LNCaP clone FGC (cell line): ENCODE results near the gene ARSA.

ENCODE experiments used
- DNase-seq: peaks from one replicate; pipeline ENCODE4 v3.0.0-alpha.2; 2011; ENCODE audit warnings: low read depth
- H3K4me3 ChIP-seq: 2 replicates; pipeline ENCODE4 v1.5.1; 2011; ENCODE audit warnings: mild to moderate bottlenecking, low read depth, low read length, control low read depth
- TF ChIP-seq, protein P1 (sequence below): IDR thresholded peaks from 2 replicates; pipeline ENCODE4 v1.5.1; 2012; ENCODE audit warnings: mild to moderate bottlenecking; ENCODE audit not compliant: control insufficient read depth, insufficient read depth; ENCODE audit errors: extremely low read depth

ARSA gene

DNA sequence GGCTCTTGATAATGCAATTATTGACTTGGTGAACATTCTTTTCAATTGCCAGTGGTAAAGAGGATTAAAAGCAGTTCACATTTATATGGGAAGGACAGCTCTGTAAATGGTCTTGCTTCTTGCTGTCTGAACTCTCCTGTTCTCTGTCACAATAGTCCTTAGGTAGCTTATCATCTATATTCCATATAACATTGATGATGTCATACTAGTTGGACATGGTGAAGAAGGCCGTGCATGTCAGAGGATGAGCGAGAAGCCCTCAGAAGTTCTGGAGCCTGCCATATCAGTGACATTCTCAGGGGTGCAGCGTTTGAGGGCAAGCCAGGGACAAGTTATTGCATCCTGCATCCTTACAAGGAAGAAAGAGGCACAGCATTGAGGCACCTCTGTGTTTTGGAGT lies 42.7 kb downstream of the ARSA start:
- TF ChIP-seq, protein P1, sequence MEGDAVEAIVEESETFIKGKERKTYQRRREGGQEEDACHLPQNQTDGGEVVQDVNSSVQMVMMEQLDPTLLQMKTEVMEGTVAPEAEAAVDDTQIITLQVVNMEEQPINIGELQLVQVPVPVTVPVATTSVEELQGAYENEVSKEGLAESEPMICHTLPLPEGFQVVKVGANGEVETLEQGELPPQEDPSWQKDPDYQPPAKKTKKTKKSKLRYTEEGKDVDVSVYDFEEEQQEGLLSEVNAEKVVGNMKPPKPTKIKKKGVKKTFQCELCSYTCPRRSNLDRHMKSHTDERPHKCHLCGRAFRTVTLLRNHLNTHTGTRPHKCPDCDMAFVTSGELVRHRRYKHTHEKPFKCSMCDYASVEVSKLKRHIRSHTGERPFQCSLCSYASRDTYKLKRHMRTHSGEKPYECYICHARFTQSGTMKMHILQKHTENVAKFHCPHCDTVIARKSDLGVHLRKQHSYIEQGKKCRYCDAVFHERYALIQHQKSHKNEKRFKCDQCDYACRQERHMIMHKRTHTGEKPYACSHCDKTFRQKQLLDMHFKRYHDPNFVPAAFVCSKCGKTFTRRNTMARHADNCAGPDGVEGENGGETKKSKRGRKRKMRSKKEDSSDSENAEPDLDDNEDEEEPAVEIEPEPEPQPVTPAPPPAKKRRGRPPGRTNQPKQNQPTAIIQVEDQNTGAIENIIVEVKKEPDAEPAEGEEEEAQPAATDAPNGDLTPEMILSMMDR = no peak
- no peak overlapping the region for H3K4me3 ChIP-seq
- no peak for DNase-seq

GRCh38 chr22:50584106-50585096 lies 43.6 kb downstream of the ARSA start:
- TF ChIP-seq, protein P1 = no peak
- DNase-seq = no peak
- H3K4me3 ChIP-seq = no peak overlapping the region

DNA sequence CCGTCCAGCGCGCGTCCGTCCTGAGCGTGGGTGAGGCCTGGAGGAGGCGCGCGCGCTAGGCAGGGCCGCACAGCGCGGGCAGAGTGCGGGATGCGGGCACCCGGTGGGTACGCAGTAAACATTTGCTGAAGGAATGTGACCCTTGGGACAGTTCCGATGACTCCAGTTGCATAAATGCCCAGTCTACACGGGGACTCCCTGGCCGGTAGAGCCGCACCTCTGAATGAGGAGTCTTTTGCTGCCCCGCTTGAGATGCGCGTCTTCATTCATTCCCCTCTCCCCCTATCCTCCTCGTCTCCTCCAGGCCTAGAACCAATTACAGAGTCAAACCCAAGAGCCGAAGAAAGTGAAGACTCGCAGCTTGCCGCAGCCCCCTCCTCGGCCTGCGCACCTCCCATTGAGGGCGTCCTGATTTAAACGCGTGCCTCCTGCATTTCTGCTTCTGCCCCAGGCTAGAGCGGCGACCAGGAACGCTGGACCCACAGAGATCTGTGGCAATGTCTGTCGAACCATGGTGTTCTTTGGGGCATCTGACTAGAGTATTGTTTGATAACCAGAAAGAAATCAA lies 44.6 kb downstream of the ARSA start:
- H3K4me3 ChIP-seq = peak overlapping the region; percentile 76
- no peak for DNase-seq
- TF ChIP-seq, protein P1 = no peak

DNA sequence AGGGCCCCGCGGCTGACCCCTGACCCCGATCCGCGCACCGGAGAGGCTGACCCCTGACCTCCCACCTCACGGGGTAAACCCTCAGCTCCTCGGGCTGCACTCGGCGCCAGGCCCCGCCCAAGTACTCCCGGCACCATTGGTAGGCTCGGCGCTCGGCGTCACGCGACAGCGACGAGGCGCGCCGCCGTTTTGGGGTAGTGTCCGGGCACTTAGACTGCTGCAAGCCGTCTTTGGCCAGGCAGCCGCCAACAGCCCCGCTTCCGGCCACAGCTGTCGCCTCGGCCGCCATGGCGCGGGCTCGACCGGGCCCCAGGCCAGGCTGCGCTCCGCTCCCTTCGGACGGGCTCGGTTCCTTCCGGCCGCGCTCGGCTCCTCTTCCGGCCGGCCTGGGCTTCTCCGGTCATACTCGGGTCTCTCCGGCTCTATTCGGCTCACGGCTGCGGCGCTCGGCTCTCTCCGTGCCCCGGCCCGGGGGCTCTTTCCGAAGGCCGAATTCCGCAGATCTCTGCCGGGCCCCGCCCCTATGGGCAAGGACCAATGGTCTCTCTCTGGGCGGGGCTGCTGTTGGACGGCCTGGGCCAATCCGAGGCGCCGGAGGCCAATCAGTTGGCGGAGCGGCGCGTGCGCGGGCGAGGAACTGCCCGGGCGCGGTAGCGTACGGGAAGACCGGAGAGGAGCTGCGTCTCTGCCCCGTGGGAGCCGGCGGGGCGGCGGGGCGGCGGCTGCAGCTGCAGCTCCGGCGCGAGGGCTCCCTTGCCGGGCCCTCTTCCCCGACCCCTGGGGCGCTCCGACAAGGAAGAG lies 45.3 kb downstream of the ARSA start, which contains the start of gene CHKB:
Gene CHKB (minus strand): TSS at position 357 of the 801 bp plus-strand sequence. CDS start 68 bp downstream, at position 289.
- peak within 1 kb of the TSS; percentile 76 for H3K4me3 ChIP-seq
- TF ChIP-seq, protein P1 = no peak
- DNase-seq = peak; percentile 89

- DNase-seq = no peak
- TF ChIP-seq, protein P1 = no peak
Observed at GRCh38 chr22:50581950-50582492, 45.9 kb downstream of the ARSA start.

More at GRCh38 chr22:50581950-50582492, 45.9 kb downstream of the ARSA start:
- H3K4me3 ChIP-seq = peak overlapping the region; percentile 76
